H1 (cell line): Measurements from ENCODE around the gene PTPRC. TPM values are rescaled to one million over a fixed set of nuclear protein-coding genes. Genes with fewer than 3 reads are reported as not detected.

ENCODE experiments used
- SAP30 ChIP-seq: fragments of 300-600 bp; sonication (generic); IDR thresholded peaks from 2 replicates; pipeline ENCODE4 v1.7.1; 2012; ENCODE audit warnings: low read length, moderate library complexity, mild to moderate bottlenecking, inconsistent platforms; ENCODE audit not compliant: insufficient read depth, insufficient replicate concordance
- polyA plus RNA-seq, 7 experiments: library from polyadenylated mRNA; depleted of rRNA in 3 of 7; stranded (reverse) in 5 of 7; unstranded in 2 of 7; fragments of >200 nt in 5 of 7; fragments of 200-250 nt in 2 of 7; gene quantifications; 1 replicate in 5 of 7; 2 replicates in 1 of 7; 4 replicates in 1 of 7; pipeline versions ENCODE4 v1.2.1 to v1.2.3, GENCODE V29; 2011 to 2013; ENCODE audit warnings: missing spikeins in 2 of 7, mixed read lengths in 2 of 7
- total RNA-seq: library from RNA; stranded (reverse); fragmentation: NEBNext Ultra II Directional; extraction: Animal tissue kit (Norgen Biotek cat#: 25700); gene quantifications from 2 replicates; pipeline ENCODE4 v1.2.1, GENCODE V29; 2021

PTPRC gene
- total and polyA plus RNA-seq, 2 of the 8 experiments (the other 6 are each of a cell fraction or from before 2014, with no cell fraction given) = 0.05 TPM; not detected in 1

- TF ChIP-seq SAP30 = no peak
- TF ChIP-seq, all 59 proteins: peak for 0
Measured at GRCh38 chr1:198679535-198680173, 40.8 kb downstream of the PTPRC start (continued).
